Measurements from ENCODE around the gene FHOD3.

FHOD3 gene

GRCh38 chr18:36392979-36393287 is 95.4 kb downstream of the FHOD3 start:
- H3K27me3 ChIP-seq (replicated peaks) = no peaks in the 10 kb centered on the region
- TF ChIP-seq CTCF (IDR thresholded peaks at IDR 0.05; ENCODE audit: low read depth, low read length, missing control alignments) = no peak
- H3K27ac ChIP-seq = no peak overlapping the region
- no peaks in the 10 kb centered on the region for H3K36me3 ChIP-seq (replicated peaks)
- no peak for DNase-seq
- no peak overlapping the region for H3K4me3 ChIP-seq (ENCODE audit: low read depth, low read length)
- in situ Hi-C loops (cut with HindIII; ENCODE audit: low pct_ligation_motif_present, low sequenced_read_pairs) = no loop called here

GRCh38 chr18:36394486-36394885 is 97.0 kb downstream of the FHOD3 start:
- in situ Hi-C loops (cut with HindIII; ENCODE audit: low pct_ligation_motif_present, low sequenced_read_pairs) = no loop called here
- Histone ChIP-seq H3K36me3 (replicated peaks) (no peaks in the 10 kb centered on the region), H3K4me3 (ENCODE audit: low read depth, low read length) (no peak overlapping the region), H3K27me3 (replicated peaks) (no peaks in the 10 kb centered on the region), H3K27ac (no peak overlapping the region)
- no peak for TF ChIP-seq CTCF (IDR thresholded peaks at IDR 0.05; ENCODE audit: low read depth, low read length, missing control alignments)
- no peak for DNase-seq

GRCh38 chr18:36396190-36396589 is 98.7 kb downstream of the FHOD3 start:
- DNase-seq = no peak
- Histone ChIP-seq H3K27ac (no peak overlapping the region), H3K4me3 (ENCODE audit: low read depth, low read length) (no peak overlapping the region), H3K36me3 (replicated peaks) (no peaks in the 10 kb centered on the region), H3K27me3 (replicated peaks) (no peaks in the 10 kb centered on the region)
- in situ Hi-C loops (cut with HindIII; ENCODE audit: low pct_ligation_motif_present, low sequenced_read_pairs) = no loop called here
- TF ChIP-seq CTCF (IDR thresholded peaks at IDR 0.05; ENCODE audit: low read depth, low read length, missing control alignments) = no peak

- Histone ChIP-seq H3K4me3 (ENCODE audit: low read depth, low read length) (no peak overlapping the region), H3K27me3 (replicated peaks) (no peaks in the 10 kb centered on the region), H3K27ac (no peak overlapping the region), H3K36me3 (replicated peaks) (no peaks in the 10 kb centered on the region)
- in situ Hi-C loops (cut with HindIII; ENCODE audit: low pct_ligation_motif_present, low sequenced_read_pairs) = no loop called here
- no peak for TF ChIP-seq CTCF (IDR thresholded peaks at IDR 0.05; ENCODE audit: low read depth, low read length, missing control alignments)
- no peak for DNase-seq
These were observed 99.5 kb downstream of the FHOD3 start for GRCh38 chr18:36397033-36397432.

GRCh38 chr18:36398419-36398818 is 100.9 kb downstream of the FHOD3 start:
- no peak overlapping the region for H3K4me3 ChIP-seq (ENCODE audit: low read depth, low read length)
- TF ChIP-seq CTCF (IDR thresholded peaks at IDR 0.05; ENCODE audit: low read depth, low read length, missing control alignments) = no peak

GRCh38 chr18:36399055-36399454 is 101.5 kb downstream of the FHOD3 start:
- Histone ChIP-seq H3K27me3 (replicated peaks) (no peaks in the 10 kb centered on the region), H3K27ac (no peak overlapping the region), H3K4me3 (ENCODE audit: low read depth, low read length) (no peak overlapping the region), H3K36me3 (replicated peaks) (no peaks in the 10 kb centered on the region)
- no peak for TF ChIP-seq CTCF (IDR thresholded peaks at IDR 0.05; ENCODE audit: low read depth, low read length, missing control alignments)
- in situ Hi-C loops (cut with HindIII; ENCODE audit: low pct_ligation_motif_present, low sequenced_read_pairs) = no loop called here
- DNase-seq = no peak

More at GRCh38 chr18:36398419-36398818, 100.9 kb downstream of the FHOD3 start:
- in situ Hi-C loops (cut with HindIII; ENCODE audit: low pct_ligation_motif_present, low sequenced_read_pairs) = no loop called here
- Histone ChIP-seq H3K27me3 (replicated peaks) (no peaks in the 10 kb centered on the region), H3K27ac (no peak overlapping the region), H3K36me3 (replicated peaks) (no peaks in the 10 kb centered on the region)
- no peak for DNase-seq

All from brain microvascular endothelial cell (primary cell).